HG02798 (cell line): Measurements from ENCODE around the gene SCARF2.
"Not testable (repeated sequence)": the region's sequence is repeated elsewhere in the genome, so short reads cannot be mapped to it uniquely, and the experiment has no call there.

ENCODE experiments used
- ATAC-seq: cut with Tn5 transposase; IDR thresholded peaks from one replicate; pipeline ENCODE4 v1.9.1; 2021; ENCODE audit warnings: mild to moderate bottlenecking; ENCODE audit not compliant: unreplicated experiment, poor library complexity

Gene SCARF2

GRCh38 chr22:20429254-20430100 is 8.1 kb downstream of the SCARF2 start:
- no peak for ATAC-seq

GRCh38 chr22:20428496-20429253 is 8.9 kb downstream of the SCARF2 start:
- ATAC-seq = no peak

GRCh38 chr22:20427945-20428417 is 9.6 kb downstream of the SCARF2 start:
- ATAC-seq = no peak

- ATAC-seq = no peak
Observed at GRCh38 chr22:20427104-20427944, 10.3 kb downstream of the SCARF2 start.

- no peak for ATAC-seq
Observed at GRCh38 chr22:20426259-20426615, 11.4 kb downstream of the SCARF2 start.

- ATAC-seq = no peak
Observed at GRCh38 chr22:20425566-20426258, 11.9 kb downstream of the SCARF2 start.

GRCh38 chr22:20424932-20425565 is 12.6 kb downstream of the SCARF2 start:
- ATAC-seq = no peak

- ATAC-seq = no peak
Observed at GRCh38 chr22:20424568-20424931, 13.1 kb downstream of the SCARF2 start.

- ATAC-seq = no peak
Observed at GRCh38 chr22:20423906-20424551, 13.6 kb downstream of the SCARF2 start.

GRCh38 chr22:20423008-20423905 is 14.4 kb downstream of the SCARF2 start:
- no peak for ATAC-seq

GRCh38 chr22:20422271-20423007 is 15.2 kb downstream of the SCARF2 start:
- no peak for ATAC-seq

- no peak for ATAC-seq
Observed at GRCh38 chr22:20421507-20421874, 16.1 kb downstream of the SCARF2 start.

GRCh38 chr22:20420157-20420842 is 17.3 kb downstream of the SCARF2 start:
- no peak for ATAC-seq

- ATAC-seq = no peak
Observed at GRCh38 chr22:20419664-20419951, 18.0 kb downstream of the SCARF2 start.

- ATAC-seq = no peak
Observed at GRCh38 chr22:20418211-20418788, 19.3 kb downstream of the SCARF2 start.

- ATAC-seq = not testable (repeated sequence)
Observed at GRCh38 chr22:20415699-20416098, 21.9 kb downstream of the SCARF2 start.

GRCh38 chr22:20415241-20415640 is 22.4 kb downstream of the SCARF2 start:
- not testable (repeated sequence) for ATAC-seq
